HG02840 (cell line): Measurements from ENCODE around the gene TMA16.

Experiments used
- ATAC-seq: cut with Tn5 transposase; IDR thresholded peaks from one replicate; pipeline ENCODE4 v1.9.1; 2021; ENCODE audit warnings: mild to moderate bottlenecking, moderate library complexity, moderate number of reproducible peaks; ENCODE audit not compliant: unreplicated experiment, low FRiP score

Gene TMA16

GRCh38 chr4:163558539-163559044, 64.1 kb downstream of the TMA16 start:
- peak; percentile 42 for ATAC-seq

- peak; percentile 67 for ATAC-seq
Measured at GRCh38 chr4:163562496-163562895, 68.0 kb downstream of the TMA16 start.

- no peak for ATAC-seq
Measured at GRCh38 chr4:163563592-163563991, 69.1 kb downstream of the TMA16 start.

GRCh38 chr4:163564221-163564720, 69.8 kb downstream of the TMA16 start:
- ATAC-seq = no peak

- ATAC-seq = no peak
Measured at GRCh38 chr4:163565226-163566135, 71.0 kb downstream of the TMA16 start.

- ATAC-seq = no peak
Measured at GRCh38 chr4:163566257-163566796, 71.8 kb downstream of the TMA16 start.

- ATAC-seq = no peak
Measured at GRCh38 chr4:163568843-163569242, 74.4 kb downstream of the TMA16 start.
